Measurements from ENCODE around the gene SSRP1. TPM values are rescaled to one million over a fixed set of nuclear protein-coding genes. Genes with fewer than 3 reads are reported as not detected.

Gene SSRP1
- total and polyA plus RNA-seq, 2 of the 4 experiments (the other 2 are of a cell fraction) = 106 to 146 TPM

DNA sequence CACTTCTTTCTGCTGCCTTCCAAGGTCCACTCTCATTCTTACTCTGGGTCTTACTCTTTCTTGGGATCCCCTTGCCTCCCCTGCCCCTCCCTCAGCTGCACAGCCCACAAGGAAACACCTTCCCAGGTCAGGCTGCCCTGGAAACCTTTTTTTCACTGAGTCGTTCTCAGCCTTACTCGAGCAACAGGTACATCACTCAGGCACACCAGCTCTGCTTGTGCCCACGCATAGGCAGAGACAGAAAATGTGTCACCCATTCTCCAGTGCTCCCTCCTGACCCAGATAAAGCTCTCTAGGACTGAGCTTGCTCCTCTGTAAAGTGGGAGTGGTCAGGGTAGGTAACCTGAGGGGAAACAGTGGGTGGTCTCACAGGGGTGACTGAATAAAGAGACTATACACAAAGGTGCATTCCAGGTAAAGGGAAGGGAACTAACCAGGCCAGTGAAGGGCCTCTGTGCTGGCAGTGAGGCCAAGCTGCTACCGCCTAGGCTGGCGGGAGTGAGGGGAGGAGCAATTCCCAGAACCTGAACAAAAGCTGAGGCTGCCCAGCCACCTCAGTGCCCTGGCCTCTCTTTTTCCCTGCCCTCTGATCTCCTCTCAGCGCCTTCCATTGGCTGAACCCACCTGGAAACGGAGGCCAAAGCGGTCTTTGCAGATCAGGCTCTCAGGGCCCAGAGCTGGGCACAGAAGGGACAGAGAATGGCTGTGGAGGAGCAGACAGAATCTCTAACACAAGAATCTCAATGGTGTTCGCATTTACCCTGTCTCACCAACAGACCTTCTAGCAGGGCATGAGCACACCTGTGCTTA lies 29.4 kb upstream of the SSRP1 start:
- Histone ChIP-seq H3K79me1 (ENCODE audit: low read depth in 1 of 2, low read length in 2 of 2) (no peaks in the 10 kb centered on the region), H3K9ac (ENCODE audit: low read depth, low read length) (no peak overlapping the region), H3K4ac (ENCODE audit: low read depth, low read length) (no peak overlapping the region), H4K5ac (ENCODE audit: low read depth, low read length) (no peak overlapping the region), H3K27me3 (ENCODE audit: control insufficient read depth, insufficient read depth, low read length) (peaks cover 51% of the 10 kb centered on the region), H3K27ac (ENCODE audit: insufficient read depth, low read length) (no peak overlapping the region), H2BK15ac (ENCODE audit: low read depth, low read length) (no peak overlapping the region), H2AK5ac (ENCODE audit: low read depth, low read length) (no peak overlapping the region), H2AFZ (replicated peaks; ENCODE audit: low read length, poor library complexity) (no peak overlapping the region), H3K36me3 (ENCODE audit: control insufficient read depth, insufficient read depth, low read length) (no peaks in the 10 kb centered on the region), H3K4me2 (ENCODE audit: low read depth, low read length) (no peak overlapping the region), H3K4me1 (ENCODE audit: control insufficient read depth, insufficient read depth, low read length) (no peaks in the 10 kb centered on the region), H2BK20ac (ENCODE audit: low read depth, low read length) (no peak overlapping the region), H4K8ac (ENCODE audit: low read depth in 2 of 2, low read length in 2 of 2) (no peak overlapping the region), H2AK9ac (replicated peaks; ENCODE audit: low read depth, low read length, poor library complexity) (no peak overlapping the region), H2BK5ac (ENCODE audit: low read depth, low read length, poor library complexity, severe bottlenecking) (no peak overlapping the region), H3K56ac (ENCODE audit: extremely low read depth, insufficient read depth, low read length) (no peak overlapping the region), H3K23ac (ENCODE audit: low read depth, low read length) (no peak overlapping the region), H3K9me3 (ENCODE audit: control insufficient read depth, insufficient read depth, low read length) (peaks cover 3% of the 10 kb centered on the region; the same call in 1 of the 2 replicates), H4K91ac (ENCODE audit: insufficient read depth, low read depth, low read length) (no peak overlapping the region), H3K14ac (replicated peaks; ENCODE audit: low read depth, low read length) (no peak overlapping the region), H3K18ac (ENCODE audit: low read depth, low read length) (no peak overlapping the region), H3K9me1 (ENCODE audit: insufficient read depth, low read length) (no peaks in the 10 kb centered on the region), H4K20me1 (ENCODE audit: insufficient read depth, low read length) (no peaks in the 10 kb centered on the region), H3K4me3 (ENCODE audit: insufficient read depth, low read depth, low read length) (no peak overlapping the region), H2BK120ac (ENCODE audit: low read depth, low read length) (no peak overlapping the region)
- dilution Hi-C loops (cut with HindIII; ENCODE audit: low sequenced_read_pairs, unreplicated experiment) (no loop called here), in situ Hi-C loops (cut with MboI; ENCODE audit: low sequenced_read_pairs) (loop anchor here (25.0 kb wide), 1 partner anchor 528 kb away; no protein-coding TSS in a partner anchor), intact Hi-C loops (cut with micrococcal nuclease) (no loop called here)
- no peak for DNase-seq
- no peak for ATAC-seq (ENCODE audit: low read depth)
- WGBS, 2 experiments (ENCODE audit: extremely low coverage in 2 of 2, insufficient read length in 1 of 2) = no CpG with 5 or more reads among the region's 9 CpGs
- ChIA-PET CTCF (no interaction called here), POLR2A (ENCODE audit: unreplicated experiment) (no interaction called here)
- BruUV-seq (replicated peaks) = no TSS peak
- TF ChIP-seq CTCF (conservative IDR thresholded peaks at IDR 0.05; ENCODE audit: low read depth, low read length) = no peak
- no peak for TF ChIP-seq ELK1 (IDR thresholded peaks at IDR 0.05; ENCODE audit: borderline replicate concordance, low read depth, low read length)
- no peak for TF ChIP-seq NFE2L2 (IDR thresholded peaks at IDR 0.05; ENCODE audit: low read depth, low read length)
- no peak for TF ChIP-seq CHD1 (IDR thresholded peaks at IDR 0.05; ENCODE audit: low read depth, low read length)
- TF ChIP-seq USF2 (IDR thresholded peaks at IDR 0.05; ENCODE audit: low read depth, low read length) = no peak
- TF ChIP-seq RAD21 (IDR thresholded peaks at IDR 0.05; ENCODE audit: low read length) = no peak
- TF ChIP-seq MAFK (IDR thresholded peaks at IDR 0.05; ENCODE audit: low read depth, low read length) = no peak
- TF ChIP-seq BHLHE40 (IDR thresholded peaks at IDR 0.05; ENCODE audit: low read depth, low read length) = no peak
- TF ChIP-seq MAZ (IDR thresholded peaks at IDR 0.05; ENCODE audit: borderline replicate concordance, low read depth, low read length) = no peak
- TF ChIP-seq SMC3 (IDR thresholded peaks at IDR 0.05; ENCODE audit: low read depth, low read length) = no peak
- TF ChIP-seq MXI1 (IDR thresholded peaks at IDR 0.05; ENCODE audit: borderline replicate concordance, low read depth, low read length) = no peak
- no peak for TF ChIP-seq RFX5 (IDR thresholded peaks at IDR 0.05; ENCODE audit: low read depth, low read length)
- no peak for TF ChIP-seq RCOR1 (IDR thresholded peaks at IDR 0.05; ENCODE audit: insufficient replicate concordance, low read length)
- no peak for TF ChIP-seq CEBPB (IDR thresholded peaks at IDR 0.05; ENCODE audit: low read depth, low read length)
- TF ChIP-seq POLR2A (IDR thresholded peaks at IDR 0.05; ENCODE audit: low read depth, low read length) = no peak
- no peak for TF ChIP-seq FOS (IDR thresholded peaks at IDR 0.05; ENCODE audit: low read depth, low read length)
